ENCODE data around the gene B3GNT9. TPM values are rescaled to one million over a fixed set of nuclear protein-coding genes. Genes with fewer than 3 reads are reported as not detected.

B3GNT9 gene
- total RNA-seq, 1 donor: 9.2 TPM

GRCh38 chr16:67169011-67169451 is 18.2 kb upstream of the B3GNT9 start:
- DNase-seq (ENCODE audit: low read depth in 2 of 3, low spot score in 2 of 3): no peak

- no peak for DNase-seq (ENCODE audit: low read depth in 2 of 3, low spot score in 2 of 3)
These were observed 16.8 kb upstream of the B3GNT9 start for GRCh38 chr16:67167588-67167987.

GRCh38 chr16:67166598-67167168 is 15.9 kb upstream of the B3GNT9 start:
- no peak for DNase-seq (ENCODE audit: low read depth in 2 of 3, low spot score in 2 of 3)

GRCh38 chr16:67166110-67166547 is 15.3 kb upstream of the B3GNT9 start:
- DNase-seq (ENCODE audit: low read depth in 2 of 3, low spot score in 2 of 3): no peak

- DNase-seq (ENCODE audit: low read depth in 2 of 3, low spot score in 2 of 3): no peak
These were observed 14.6 kb upstream of the B3GNT9 start for GRCh38 chr16:67165121-67166078.

- DNase-seq (ENCODE audit: low read depth in 2 of 3, low spot score in 2 of 3): no peak
These were observed 13.8 kb upstream of the B3GNT9 start, which contains the start of gene HSF4 for GRCh38 chr16:67164599-67165061. TSS of gene HSF4 (plus strand) at chr16:67164745. CDS start at chr16:67164812, 67 bp downstream.

- no peak for DNase-seq (ENCODE audit: low read depth in 2 of 3, low spot score in 2 of 3)
These were observed 13.3 kb upstream of the B3GNT9 start for GRCh38 chr16:67163999-67164558.

- DNase-seq (ENCODE audit: low read depth in 2 of 3, low spot score in 2 of 3): no peak
These were observed 12.6 kb upstream of the B3GNT9 start for GRCh38 chr16:67163164-67163998.

GRCh38 chr16:67162506-67163163 is 11.8 kb upstream of the B3GNT9 start:
- DNase-seq (ENCODE audit: low read depth in 2 of 3, low spot score in 2 of 3): no peak

GRCh38 chr16:67161595-67162058 is 10.8 kb upstream of the B3GNT9 start:
- DNase-seq (ENCODE audit: low read depth in 2 of 3, low spot score in 2 of 3): no peak

GRCh38 chr16:67158637-67159600 is 8.1 kb upstream of the B3GNT9 start:
- peak in 1 of 3 donors; percentile 62 for DNase-seq (ENCODE audit: low read depth in 2 of 3, low spot score in 2 of 3)

- no peak for DNase-seq (ENCODE audit: low read depth in 2 of 3, low spot score in 2 of 3)
These were observed 7.3 kb upstream of the B3GNT9 start for GRCh38 chr16:67157892-67158635.

- no peak for DNase-seq (ENCODE audit: low read depth in 2 of 3, low spot score in 2 of 3)
These were observed 6.4 kb upstream of the B3GNT9 start for GRCh38 chr16:67157106-67157748.

GRCh38 chr16:67156143-67156844 is 5.5 kb upstream of the B3GNT9 start:
- no peak for DNase-seq (ENCODE audit: low read depth in 2 of 3, low spot score in 2 of 3)

GRCh38 chr16:67155295-67156142 is 4.7 kb upstream of the B3GNT9 start:
- DNase-seq (ENCODE audit: low read depth in 2 of 3, low spot score in 2 of 3): peak; percentile 70 to 84 (median 76)

Data from hematopoietic multipotent progenitor cell (in vitro differentiated cells).